ENCODE measurements around the gene FNDC3B.

DNA sequence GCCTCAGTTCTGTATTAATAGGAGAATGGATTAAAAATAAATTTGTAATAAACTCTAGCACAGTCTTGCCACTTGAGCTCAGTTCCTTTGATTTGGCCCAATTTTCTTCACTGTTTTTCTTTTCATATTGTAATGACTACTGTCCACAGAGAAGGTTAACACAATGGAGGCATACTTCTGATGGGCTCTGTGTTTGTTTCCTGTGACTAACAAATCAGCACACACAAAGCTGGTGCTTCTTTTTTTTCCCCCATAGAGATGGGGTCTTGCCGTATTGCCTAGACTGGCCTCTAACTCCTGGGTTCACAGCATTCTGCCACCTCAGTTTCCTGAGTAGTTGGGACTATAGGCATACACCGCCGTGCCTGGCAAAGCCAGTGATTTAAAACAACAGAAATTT lies 226.7 kb downstream of the FNDC3B start:
- TF ChIP-seq CBX5 (IDR thresholded peaks at IDR 0.05; ENCODE audit: low read depth, low read length) (no peak), JUN (IDR thresholded peaks at IDR 0.05; ENCODE audit: low read depth, low read length) (no peak), EP300 (IDR thresholded peaks at IDR 0.05; ENCODE audit: borderline replicate concordance in 1 of 2, low read depth in 2 of 2, low read length in 2 of 2) (no peak), POLR2A (IDR thresholded peaks at IDR 0.05; ENCODE audit: control extremely low read depth in 1 of 2, low read depth in 2 of 2, low read length in 2 of 2) (no peak), PHF8 (conservative IDR thresholded peaks at IDR 0.05; ENCODE audit: low read depth, low read length) (no peak), HDAC6 (IDR thresholded peaks at IDR 0.05; ENCODE audit: low read depth, low read length) (no peak), EZH2 (IDR thresholded peaks at IDR 0.05; ENCODE audit: low read depth, low read length, severe bottlenecking) (no peak), YY1 (IDR thresholded peaks at IDR 0.05; ENCODE audit: low read depth, low read length) (no peak), POLR2AphosphoS5 (IDR thresholded peaks at IDR 0.05; ENCODE audit: low read depth, low read length) (no peak), NRF1 (IDR thresholded peaks at IDR 0.05; ENCODE audit: low read depth, low read length) (no peak), CREB1 (IDR thresholded peaks at IDR 0.05) (no peak), RAD21 (IDR thresholded peaks at IDR 0.05 in 1 of 2, conservative IDR thresholded peaks at IDR 0.05 in 1 of 2; ENCODE audit: low read depth in 2 of 2, low read length in 2 of 2) (no peak)
- TF ChIP-seq, protein P1, sequence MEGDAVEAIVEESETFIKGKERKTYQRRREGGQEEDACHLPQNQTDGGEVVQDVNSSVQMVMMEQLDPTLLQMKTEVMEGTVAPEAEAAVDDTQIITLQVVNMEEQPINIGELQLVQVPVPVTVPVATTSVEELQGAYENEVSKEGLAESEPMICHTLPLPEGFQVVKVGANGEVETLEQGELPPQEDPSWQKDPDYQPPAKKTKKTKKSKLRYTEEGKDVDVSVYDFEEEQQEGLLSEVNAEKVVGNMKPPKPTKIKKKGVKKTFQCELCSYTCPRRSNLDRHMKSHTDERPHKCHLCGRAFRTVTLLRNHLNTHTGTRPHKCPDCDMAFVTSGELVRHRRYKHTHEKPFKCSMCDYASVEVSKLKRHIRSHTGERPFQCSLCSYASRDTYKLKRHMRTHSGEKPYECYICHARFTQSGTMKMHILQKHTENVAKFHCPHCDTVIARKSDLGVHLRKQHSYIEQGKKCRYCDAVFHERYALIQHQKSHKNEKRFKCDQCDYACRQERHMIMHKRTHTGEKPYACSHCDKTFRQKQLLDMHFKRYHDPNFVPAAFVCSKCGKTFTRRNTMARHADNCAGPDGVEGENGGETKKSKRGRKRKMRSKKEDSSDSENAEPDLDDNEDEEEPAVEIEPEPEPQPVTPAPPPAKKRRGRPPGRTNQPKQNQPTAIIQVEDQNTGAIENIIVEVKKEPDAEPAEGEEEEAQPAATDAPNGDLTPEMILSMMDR (IDR thresholded peaks at IDR 0.05; ENCODE audit: control extremely low read depth in 1 of 3, insufficient read depth in 1 of 3, low read depth in 1 of 3, low read length in 3 of 3): no peak
